CD14-positive monocyte (primary cell): ENCODE data around the gene ST13. TPM values are rescaled to one million over a fixed set of nuclear protein-coding genes. Genes with fewer than 3 reads are reported as not detected.
A peak's percentile ranks its signal among the peaks of the same experiment; 100 is the strongest.

Source experiments
- DNase-seq, 3 donors: peaks; one replicate each; pipeline ENCODE4 v3.0.0-alpha.2; 2011 to 2022
- H2AFZ ChIP-seq: 2 replicates; pipeline ENCODE4 v1.6.0; 2012; ENCODE audit warnings: mild to moderate bottlenecking, low read depth, low read length, inconsistent platforms; ENCODE audit not compliant: insufficient read depth, poor library complexity, severe bottlenecking
- H3K27ac ChIP-seq, 2 donors: 1 replicate in 1 of 2; 2 replicates in 1 of 2; pipeline ENCODE4 v1.5.1; 2012 to 2013; ENCODE audit warnings: low read length in 2 of 2, control low read depth in 1 of 2, inconsistent platforms in 1 of 2, low read depth in 1 of 2, mild to moderate bottlenecking in 1 of 2
- H3K27me3 ChIP-seq, 2 donors: one replicate each; pipeline versions ENCODE4 v1.6.0 to v1.6.1; 2011 to 2013; ENCODE audit warnings: low read length in 2 of 2; ENCODE audit not compliant: control insufficient read depth in 2 of 2, insufficient read depth in 2 of 2
- H3K36me3 ChIP-seq, 2 donors: replicated peaks in 1 of 2; 1 replicate in 1 of 2; 2 replicates in 1 of 2; pipeline versions ENCODE4 v1.5.1 to v1.6.1; 2012 to 2013; ENCODE audit warnings: low read length in 2 of 2, control low read depth in 1 of 2, inconsistent platforms in 1 of 2, mild to moderate bottlenecking in 1 of 2; ENCODE audit not compliant: insufficient read depth in 2 of 2, control insufficient read depth in 1 of 2
- H3K4me1 ChIP-seq, 2 donors: 1 replicate in 1 of 2; 2 replicates in 1 of 2; pipeline versions ENCODE4 v1.5.1 to v1.6.1; 2012 to 2013; ENCODE audit warnings: low read length in 2 of 2, control low read depth in 1 of 2, inconsistent platforms in 1 of 2, mild to moderate bottlenecking in 1 of 2, moderate library complexity in 1 of 2; ENCODE audit not compliant: insufficient read depth in 2 of 2, control insufficient read depth in 1 of 2
- H3K4me2 ChIP-seq: replicated peaks from 2 replicates; pipeline ENCODE3; 2012; ENCODE audit warnings: low read length, moderate library complexity, mild to moderate bottlenecking; ENCODE audit not compliant: poor library complexity, severe bottlenecking; ENCODE audit errors: extremely low read depth
- H3K4me3 ChIP-seq, 3 experiments: fragments of 200-600 bp in 1 of 3; sonication (generic) in 1 of 3; replicated peaks in 1 of 3; 1 replicate in 2 of 3; 2 replicates in 1 of 3; pipeline ENCODE4 v1.5.1; 2011 to 2013; ENCODE audit warnings: low read length in 3 of 3, mild to moderate bottlenecking in 3 of 3, control low read depth in 2 of 3, low read depth in 2 of 3, inconsistent platforms in 1 of 3, moderate library complexity in 1 of 3
- H3K79me2 ChIP-seq: 2 replicates; pipeline ENCODE4 v1.6.0; 2012; ENCODE audit warnings: mild to moderate bottlenecking, control low read depth, inconsistent platforms, low read length, moderate library complexity; ENCODE audit not compliant: insufficient read depth
- H3K9ac ChIP-seq: 2 replicates; pipeline ENCODE4 v1.6.0; 2017; ENCODE audit warnings: low read length, mild to moderate bottlenecking; ENCODE audit not compliant: insufficient read depth, poor library complexity, severe bottlenecking
- H3K9me3 ChIP-seq, 2 donors: replicated peaks in 1 of 2; 1 replicate in 1 of 2; 2 replicates in 1 of 2; pipeline versions ENCODE4 v1.5.1 to v1.6.1; 2012 to 2013; ENCODE audit warnings: low read length in 2 of 2, control low read depth in 1 of 2; ENCODE audit not compliant: control insufficient read depth in 1 of 2, insufficient read depth in 1 of 2
- H4K20me1 ChIP-seq: 2 replicates; pipeline ENCODE4 v1.6.0; 2012; ENCODE audit warnings: mild to moderate bottlenecking, low read length, control low read depth, moderate library complexity; ENCODE audit not compliant: insufficient read depth
- H3K27ac Mint-ChIP-seq, 7 donors: one replicate each; pipeline ENCODE4 v1.8.0; 2020; ENCODE audit warnings: mild to moderate bottlenecking in 7 of 7, mixed read lengths in 7 of 7, moderate library complexity in 6 of 7, inconsistent platforms in 2 of 7
- H3K27me3 Mint-ChIP-seq, 3 donors: one replicate each; pipeline ENCODE4 v1.8.0; 2021 to 2022; ENCODE audit warnings: low read depth in 3 of 3, mild to moderate bottlenecking in 3 of 3, mixed read lengths in 3 of 3, moderate library complexity in 3 of 3, inconsistent platforms in 1 of 3
- H3K36me3 Mint-ChIP-seq, 2 donors: one replicate each; pipeline ENCODE4 v1.8.0; 2020; ENCODE audit warnings: mixed read lengths in 2 of 2, inconsistent platforms in 1 of 2, mild to moderate bottlenecking in 1 of 2
- H3K4me1 Mint-ChIP-seq: one replicate; pipeline ENCODE4 v1.8.0; 2020; ENCODE audit warnings: mild to moderate bottlenecking, mixed read lengths
- H3K4me3 Mint-ChIP-seq, 2 donors: one replicate each; pipeline ENCODE4 v1.8.0; 2020; ENCODE audit warnings: mild to moderate bottlenecking in 2 of 2, mixed read lengths in 2 of 2, moderate library complexity in 1 of 2
- H3K9me3 Mint-ChIP-seq, 7 donors: one replicate each; pipeline ENCODE4 v1.8.0; 2020 to 2022; ENCODE audit warnings: mixed read lengths in 7 of 7, mild to moderate bottlenecking in 6 of 7, moderate library complexity in 6 of 7, inconsistent platforms in 2 of 7
- CTCF ChIP-seq: fragments of 200-600 bp; IDR thresholded peaks from one replicate; pipeline ENCODE4 v1.8.0; 2022; ENCODE audit warnings: antibody characterized with exemption, mild to moderate bottlenecking
- WGBS: methylation state at CpG from one replicate; pipeline ENCODE4 v1.1.5; 2013; ENCODE audit warnings: missing lambda C conversion rate; ENCODE audit not compliant: insufficient coverage; 5-methylcytosine and 5-hydroxymethylcytosine counted together
- intact Hi-C, 2 donors: fragments of 100-400 bp; cut with micrococcal nuclease; formaldehyde crosslinking; loops; one replicate each; pipeline versions ENCODE4 v1.15.0 to v1.15.1; 2023
- polyA plus RNA-seq, 3 donors: library from polyadenylated mRNA; depleted of rRNA in 1 of 3; unstranded in 2 of 3; stranded (reverse) in 1 of 3; fragments of 300-500 nt in 2 of 3; fragments of >200 nt in 1 of 3; fragmentation: Illumina TruSeq in 2 of 3; gene quantifications; 1 replicate in 2 of 3; 2 replicates in 1 of 3; pipeline ENCODE4 v1.2.3, GENCODE V29; 2012 to 2021

Gene ST13
- polyA plus RNA-seq, 3 donors: 56.1 to 81.3 (median 67.2) TPM

DNA sequence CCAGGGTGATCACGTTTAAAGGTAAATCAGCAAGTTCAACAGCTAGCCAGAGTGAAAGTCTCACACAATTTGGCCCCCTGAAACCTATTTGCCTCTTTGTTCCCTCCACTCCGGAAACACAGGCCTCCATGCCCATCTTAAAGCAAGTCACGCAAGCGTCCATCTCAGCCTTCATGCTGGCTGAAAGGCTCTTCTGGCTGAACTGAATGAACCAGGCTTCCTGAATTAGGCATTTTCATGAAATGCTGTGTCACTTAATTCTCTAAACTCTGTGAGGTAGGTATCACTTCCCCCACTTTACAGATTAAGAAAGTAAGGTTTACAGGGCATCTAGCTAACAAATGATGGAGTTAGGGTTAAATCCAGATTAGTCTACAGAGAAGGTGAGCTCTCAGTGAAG lies 38.7 kb downstream of the ST13 start:
- peak overlapping the region in 1 of 3 experiments; percentile 100 for H3K4me3 ChIP-seq
- H3K27me3 ChIP-seq: no peaks in the 10 kb centered on the region
- H4K20me1 ChIP-seq: peaks cover 3% of the 10 kb centered on the region
- WGBS: 96% methylated on average over 4 of the region's 4 CpGs
- no peak overlapping the region for H3K4me2 ChIP-seq
- no peaks in the 10 kb centered on the region for H3K9me3 ChIP-seq
- H3K27ac ChIP-seq: no peak overlapping the region
- H3K36me3 Mint-ChIP-seq: peaks cover 4 to 8% of the 10 kb centered on the region in 2 donors
- peaks cover 25 to 31% of the 10 kb centered on the region in 2 donors for H3K4me1 ChIP-seq
- H3K36me3 ChIP-seq: no peaks in the 10 kb centered on the region
- peak overlapping the region in 5 of 7 donors; percentile 4 to 58 (median 21) for H3K27ac Mint-ChIP-seq
- H3K4me1 Mint-ChIP-seq: peaks cover 26% of the 10 kb centered on the region
- H3K27me3 Mint-ChIP-seq: peaks cover 0 to 2% (median 0%) of the 10 kb centered on the region in 3 donors
- H3K79me2 ChIP-seq: peaks cover 38% of the 10 kb centered on the region
- H3K4me3 Mint-ChIP-seq: peak overlapping the region; percentile 97 to 98
- H3K9ac ChIP-seq: no peak overlapping the region
- intact Hi-C loops: loop anchor here (5.0 to 10.0 kb wide), 2 partner anchors 40 to 77 kb away; partner anchors contain the start of genes ST13 (in 2 of the 2) and XPNPEP3 (in 2 of the 2)
- no peak for TF ChIP-seq CTCF
- no peak for DNase-seq
- H2AFZ ChIP-seq: no peak overlapping the region
- no peaks in the 10 kb centered on the region for H3K9me3 Mint-ChIP-seq

DNA sequence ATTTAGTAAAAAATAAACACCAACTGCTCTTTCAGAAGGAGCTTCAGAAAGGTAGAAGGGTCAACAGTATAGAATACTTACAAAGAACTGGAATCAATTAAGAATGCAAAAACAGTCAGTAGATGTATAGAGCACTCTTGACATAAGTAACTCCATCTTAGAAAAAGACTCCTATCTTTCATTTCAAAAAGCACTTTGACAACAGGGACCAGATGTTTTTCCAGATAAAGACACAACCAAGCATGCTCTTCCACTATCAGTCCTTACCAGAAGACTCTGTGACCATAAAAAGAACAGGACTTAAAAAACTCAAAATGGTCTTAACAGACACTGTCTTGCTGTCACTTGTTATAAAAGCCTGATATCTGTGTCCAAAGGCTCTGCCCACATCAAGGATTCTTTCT lies 42.5 kb downstream of the ST13 start:
- Histone ChIP-seq H3K4me3 (no peak overlapping the region), H3K27ac (no peak overlapping the region), H3K36me3 (no peaks in the 10 kb centered on the region), H4K20me1 (peaks cover 3% of the 10 kb centered on the region), H3K4me1 (peaks cover 18 to 20% of the 10 kb centered on the region in 2 donors), H3K27me3 (no peaks in the 10 kb centered on the region), H2AFZ (no peak overlapping the region), H3K9me3 (no peaks in the 10 kb centered on the region), H3K4me2 (no peak overlapping the region), H3K9ac (no peak overlapping the region), H3K79me2 (peaks cover 50% of the 10 kb centered on the region)
- no peaks in the 10 kb centered on the region for H3K9me3 Mint-ChIP-seq
- H3K27me3 Mint-ChIP-seq: peaks cover 0 to 2% (median under 1%) of the 10 kb centered on the region in 3 donors
- intact Hi-C loops: loop anchor here in 1 of 2 donors (10.0 kb wide), 1 partner anchor 81 kb away; no protein-coding TSS in a partner anchor
- peak overlapping the region in 1 of 7 donors; percentile 59 for H3K27ac Mint-ChIP-seq
- DNase-seq: no peak
- no peak for TF ChIP-seq CTCF
- peaks cover 20% of the 10 kb centered on the region for H3K4me1 Mint-ChIP-seq
- H3K36me3 Mint-ChIP-seq: peaks cover 4 to 12% of the 10 kb centered on the region in 2 donors
- no peak overlapping the region for H3K4me3 Mint-ChIP-seq
